IMR-90 (cell line): ENCODE data around the gene AKR1C2. TPM values are rescaled to one million over a fixed set of nuclear protein-coding genes. Genes with fewer than 3 reads are reported as not detected.
"Not testable (repeated sequence)": the region's sequence is repeated elsewhere in the genome, so short reads cannot be mapped to it uniquely, and the experiment has no call there.

Experiments
- ATAC-seq: fragments of 200-7000 bp; cut with Tn5 transposase; 2 replicates; pipeline ENCODE4 v1.9.1; 2020; ENCODE audit warnings: low read depth, mild to moderate bottlenecking, moderate library complexity
- Bru-seq: library from RNA; stranded (reverse); fragments of 400-500 nt; gene quantifications from one replicate; lab custom pipeline; 2021; lab: Mats Ljungman, UMichigan
- BruChase-seq, 2 experiments: library from RNA; stranded (reverse); fragments of 400-500 nt; gene quantifications; one replicate each; lab custom pipeline; 2021; lab: Mats Ljungman, UMichigan
- BruUV-seq: library from RNA; stranded (reverse); fragments of 400-500 nt; replicated peaks from 2 replicates; lab custom pipeline; 2021; lab: Mats Ljungman, UMichigan
- CTCF ChIA-PET: fragments of 300-600 bp; formaldehyde crosslinking; extraction: SDS; loops from one replicate; lab custom pipeline; 2021; ENCODE audit warnings: antibody characterized with exemption; lab: Yijun Ruan, JAX
- POLR2A ChIA-PET: fragments of 300-600 bp; sonication (Branson Sonifier 250); formaldehyde crosslinking; loops from one replicate; lab custom pipeline; 2022; ENCODE audit warnings: antibody characterized with exemption; ENCODE audit not compliant: unreplicated experiment; lab: Charles Lee
- DNase-seq: peaks from one replicate; pipeline ENCODE4 v3.0.0; 2013
- H2AFZ ChIP-seq: replicated peaks from 2 replicates; pipeline ENCODE3; 2013; ENCODE audit warnings: low read length, mild to moderate bottlenecking; ENCODE audit not compliant: poor library complexity
- H2AK5ac ChIP-seq: 2 replicates; pipeline ENCODE4 v1.6.1; 2013; ENCODE audit warnings: low read depth, low read length, inconsistent platforms
- H2AK9ac ChIP-seq: replicated peaks from 2 replicates; pipeline ENCODE3; 2013; ENCODE audit warnings: mild to moderate bottlenecking, low read depth, low read length, moderate library complexity; ENCODE audit not compliant: poor library complexity
- H2BK120ac ChIP-seq: 2 replicates; pipeline ENCODE4 v1.6.1; 2013; ENCODE audit warnings: low read depth, low read length, inconsistent platforms
- H2BK15ac ChIP-seq: 3 replicates; pipeline ENCODE4 v1.6.1; 2013; ENCODE audit warnings: low read depth, low read length, inconsistent platforms
- H2BK20ac ChIP-seq: 2 replicates; pipeline ENCODE4 v1.6.1; 2013; ENCODE audit warnings: low read depth, mild to moderate bottlenecking, inconsistent platforms, low read length, moderate library complexity
- H2BK5ac ChIP-seq: 2 replicates; pipeline ENCODE4 v1.6.1; 2013; ENCODE audit warnings: mild to moderate bottlenecking, low read depth, low read length, inconsistent platforms; ENCODE audit not compliant: poor library complexity, severe bottlenecking
- H3K14ac ChIP-seq: replicated peaks from 2 replicates; pipeline ENCODE4 v1.6.1; 2013; ENCODE audit warnings: low read depth, low read length, inconsistent platforms
- H3K18ac ChIP-seq: 2 replicates; pipeline ENCODE4 v1.6.1; 2013; ENCODE audit warnings: low read depth, low read length, control low read depth
- H3K23ac ChIP-seq: 2 replicates; pipeline ENCODE4 v1.6.1; 2013; ENCODE audit warnings: low read depth, low read length, inconsistent platforms
- H3K27ac ChIP-seq: 2 replicates; pipeline ENCODE4 v1.5.1; 2013; ENCODE audit warnings: mild to moderate bottlenecking, control low read depth, low read length; ENCODE audit not compliant: insufficient read depth
- H3K27me3 ChIP-seq: 2 replicates; pipeline ENCODE4 v1.6.1; 2013; ENCODE audit warnings: low read length; ENCODE audit not compliant: control insufficient read depth, insufficient read depth
- H3K36me3 ChIP-seq: 2 replicates; pipeline ENCODE4 v1.6.1; 2013; ENCODE audit warnings: low read length, mixed read lengths; ENCODE audit not compliant: control insufficient read depth, insufficient read depth
- H3K4ac ChIP-seq: 2 replicates; pipeline ENCODE4 v1.6.1; 2013; ENCODE audit warnings: low read depth, low read length, inconsistent platforms
- H3K4me1 ChIP-seq: 2 replicates; pipeline ENCODE4 v1.6.1; 2013; ENCODE audit warnings: low read length, mixed read lengths; ENCODE audit not compliant: control insufficient read depth, insufficient read depth
- H3K4me2 ChIP-seq: 2 replicates; pipeline ENCODE4 v1.6.1; 2013; ENCODE audit warnings: low read depth, mild to moderate bottlenecking, control low read depth, low read length, moderate library complexity
- H3K4me3 ChIP-seq: 2 replicates; pipeline ENCODE4 v1.5.1; 2013; ENCODE audit warnings: low read depth, mild to moderate bottlenecking, control low read depth, low read length, moderate library complexity; ENCODE audit not compliant: insufficient read depth
- H3K56ac ChIP-seq: 2 replicates; pipeline ENCODE4 v1.6.1; 2013; ENCODE audit warnings: low read length, inconsistent platforms; ENCODE audit not compliant: insufficient read depth; ENCODE audit errors: extremely low read depth
- H3K79me1 ChIP-seq, 2 experiments: 2 replicates each; pipeline ENCODE4 v1.6.1; 2013; ENCODE audit warnings: low read length in 2 of 2, inconsistent platforms in 1 of 2, low read depth in 1 of 2
- H3K9ac ChIP-seq: 2 replicates; pipeline ENCODE4 v1.6.1; 2013; ENCODE audit warnings: low read depth, low read length, control low read depth
- H3K9me1 ChIP-seq: 2 replicates; pipeline ENCODE4 v1.6.1; 2013; ENCODE audit warnings: low read length, inconsistent platforms; ENCODE audit not compliant: insufficient read depth
- H3K9me3 ChIP-seq: 2 replicates; pipeline ENCODE4 v1.6.1; 2013; ENCODE audit warnings: low read length; ENCODE audit not compliant: control insufficient read depth, insufficient read depth
- H4K20me1 ChIP-seq: 2 replicates; pipeline ENCODE4 v1.6.1; 2013; ENCODE audit warnings: low read length, inconsistent platforms; ENCODE audit not compliant: insufficient read depth
- H4K5ac ChIP-seq: 2 replicates; pipeline ENCODE4 v1.6.1; 2013; ENCODE audit warnings: mild to moderate bottlenecking, low read depth, low read length, control low read depth
- H4K8ac ChIP-seq, 2 experiments: 2 replicates each; pipeline ENCODE4 v1.6.1; 2013; ENCODE audit warnings: low read depth in 2 of 2, low read length in 2 of 2, control low read depth in 1 of 2, inconsistent platforms in 1 of 2
- H4K91ac ChIP-seq: 2 replicates; pipeline ENCODE4 v1.6.1; 2013; ENCODE audit warnings: low read depth, low read length, inconsistent platforms; ENCODE audit not compliant: insufficient read depth
- WGBS, 2 experiments: methylation state at CpG; one replicate each; pipeline versions ENCODE4 v1.1.5 to v1.1.7; 2013; ENCODE audit warnings: missing lambda C conversion rate in 2 of 2; ENCODE audit not compliant: insufficient read length in 1 of 2; ENCODE audit errors: extremely low coverage in 2 of 2; 5-methylcytosine and 5-hydroxymethylcytosine counted together
- dilution Hi-C: fragments of 300-500 bp; cut with HindIII; formaldehyde crosslinking; loops from one replicate; pipeline ENCODE4 v1.14.3; 2018; ENCODE audit warnings: low sequenced_read_pairs; ENCODE audit not compliant: unreplicated experiment
- in situ Hi-C: fragments of 300-500 bp; cut with MboI; formaldehyde crosslinking; loops from 3 replicates; pipeline ENCODE4 v1.14.3; 2019; ENCODE audit warnings: low sequenced_read_pairs, inconsistent platforms, mixed read lengths
- intact Hi-C: fragments of 100-400 bp; cut with micrococcal nuclease; formaldehyde crosslinking; loops from 2 replicates; pipeline ENCODE4 v1.10.0; 2022
- long read RNA-seq: library from polyadenylated mRNA; unstranded; transcript quantifications from one replicate; pipeline ENCODE4 v2.0.0, GENCODE V29; 2021; ENCODE audit not compliant: unreplicated experiment
- polyA plus RNA-seq, 3 experiments: library from polyadenylated mRNA; depleted of rRNA; stranded (reverse); fragments of >200 nt; gene quantifications; 2 replicates each; pipeline ENCODE4 v1.2.3, GENCODE V29; 2012; ENCODE audit warnings: low replicate concordance in 1 of 3
- total RNA-seq: library from RNA; depleted of rRNA; stranded (reverse); fragments of >200 nt; gene quantifications from 2 replicates; pipeline ENCODE4 v1.2.3, GENCODE V29; 2012; rRNA removed

Gene AKR1C2
- total RNA-seq (0.28 and 0.36 TPM in 2 replicates), polyA plus RNA-seq (2012; rRNA removed) (0.99 and 1.0 TPM in 2 replicates), Bru-seq, nascent RNA (percentile 30 among the genes with signal in this experiment), BruChase-seq, experiment 1, labeled RNA remaining after a 6-hour chase (percentile 30 among the genes with signal in this experiment), BruChase-seq, experiment 2, labeled RNA remaining after a 2-hour chase (percentile 29 among the genes with signal in this experiment)
- 0.76 and 1.7 TPM in 2 replicates for polyA plus RNA-seq (2012; cell fraction: cytosol; rRNA removed)
- 0.20 and 1.5 TPM in 2 replicates for polyA plus RNA-seq (2012; cell fraction: nucleus; rRNA removed; ENCODE audit: low replicate concordance)
- long read RNA-seq, partial matches to known transcripts, result 2 of 5 reads
- long read RNA-seq, other reads (novel, unspliced or antisense), result 0 of 5 reads

GRCh38 chr10:5003127-5004029, at the start of gene AKR1C2:
TSS of gene AKR1C2 (minus strand) at chr10:5003857. CDS start at chr10:5003835, 22 bp downstream.
- H3K9me3 ChIP-seq, H3K79me1 ChIP-seq, DNase-seq, H3K9me1 ChIP-seq, H4K91ac ChIP-seq, intact Hi-C loops, H3K4ac ChIP-seq, H3K23ac ChIP-seq, H2AK5ac ChIP-seq, dilution Hi-C loops, H4K20me1 ChIP-seq, CTCF ChIA-PET, H3K27me3 ChIP-seq, H3K4me1 ChIP-seq, H2AK9ac ChIP-seq, H3K36me3 ChIP-seq, in situ Hi-C loops, H3K27ac ChIP-seq, H2BK20ac ChIP-seq, H2BK5ac ChIP-seq, POLR2A ChIA-PET, H3K18ac ChIP-seq, H4K5ac ChIP-seq, H2BK120ac ChIP-seq, H4K8ac ChIP-seq, H3K14ac ChIP-seq, H3K9ac ChIP-seq, H3K56ac ChIP-seq, H2BK15ac ChIP-seq, H2AFZ ChIP-seq: not testable (repeated sequence)
- TSS peak; percentile 99 for BruUV-seq
- H3K4me3 ChIP-seq, result 0 out of 2 replicates have a peak within 1 kb of the TSS, but pooled peaks have one; percentile 29
- peak; percentile 100 for ATAC-seq
- whole genome bisulfite sequencing, 2 experiments, result no CpG with 5 or more reads among the region's 10 CpGs
- H3K4me2 ChIP-seq, result peak within 1 kb of the TSS; percentile 81

- H3K9me3 ChIP-seq, BruUV-seq, H2AK9ac ChIP-seq, H2AFZ ChIP-seq, H4K8ac ChIP-seq, H3K27me3 ChIP-seq, H2AK5ac ChIP-seq, H3K79me1 ChIP-seq, H3K23ac ChIP-seq, H3K9me1 ChIP-seq, H3K18ac ChIP-seq, in situ Hi-C loops, H3K9ac ChIP-seq, H4K91ac ChIP-seq, H2BK120ac ChIP-seq, H2BK15ac ChIP-seq, DNase-seq, H3K4me3 ChIP-seq, H3K27ac ChIP-seq, dilution Hi-C loops, H3K4me2 ChIP-seq, ATAC-seq, H3K56ac ChIP-seq, H2BK20ac ChIP-seq, H3K36me3 ChIP-seq, H3K14ac ChIP-seq, H4K20me1 ChIP-seq, H3K4ac ChIP-seq, intact Hi-C loops, H4K5ac ChIP-seq, H2BK5ac ChIP-seq, H3K4me1 ChIP-seq: not testable (repeated sequence)
- ChIA-PET CTCF (interaction anchor here (1.3 kb wide), 1 partner anchor 203 kb away, joined by 3 read pairs; no protein-coding TSS in a partner anchor), POLR2A (interaction anchor here (0.7 kb wide), 1 partner anchor 21 kb away, joined by 16 read pairs; no protein-coding TSS in a partner anchor)
- WGBS, 2 experiments, result 60% methylated on average over 1 of the region's 16 CpGs; no CpG with 5 or more reads in 1 of the 2 experiments
Measured at GRCh38 chr10:5052951-5053500, 49.4 kb upstream of the AKR1C2 start.
